Measurements from ENCODE around the gene NAGLU. TPM values are rescaled to one million over a fixed set of nuclear protein-coding genes. Genes with fewer than 3 reads are reported as not detected.

NAGLU gene
- total and polyA plus RNA-seq, 2 of the 13 experiments (the other 11 are each of a cell fraction or from before 2014, with no cell fraction given), result 28.2 to 40.1 TPM

GRCh38 chr17:42562388-42563142, 26.5 kb downstream of the NAGLU start (continued):
- TF ChIP-seq AKNA (CRISPR knock-in tag; IDR thresholded peaks at IDR 0.05; ENCODE audit: borderline replicate concordance), result 0 out of 2 replicates have a peak, but pooled peaks have one; percentile 14
- TF ChIP-seq ZNF101 (CRISPR knock-in tag; IDR thresholded peaks at IDR 0.05; ENCODE audit: borderline replicate concordance, low read depth), result peak; percentile 81; the same call in 1 of the 2 replicates
- no peak; the same call in 1 of the 2 replicates for TF ChIP-seq NFKB2 (CRISPR knock-in tag; IDR thresholded peaks at IDR 0.05; ENCODE audit: borderline replicate concordance)
- TF ChIP-seq GLI4 (CRISPR knock-in tag; IDR thresholded peaks at IDR 0.05; ENCODE audit: borderline replicate concordance), result peak; percentile 95; the same call in 1 of the 2 replicates
- no peak for TF ChIP-seq ZNF550 (CRISPR knock-in tag; IDR thresholded peaks at IDR 0.05; ENCODE audit: borderline replicate concordance)
- TF ChIP-seq GATAD2A (CRISPR knock-in tag; IDR thresholded peaks at IDR 0.05), result no peak
- peak; percentile 72; the same call in 1 of the 2 replicates for TF ChIP-seq ZNF451 (CRISPR knock-in tag; IDR thresholded peaks at IDR 0.05)
- no peak for TF ChIP-seq SRSF4 (IDR thresholded peaks at IDR 0.05; ENCODE audit: low read depth, low read length, poor library complexity, severe bottlenecking)
- TF ChIP-seq ATF7 (IDR thresholded peaks at IDR 0.05), result no peak
- no peak for TF ChIP-seq ATF7 (CRISPR knock-in tag; IDR thresholded peaks at IDR 0.05)
- TF ChIP-seq ZNF232 (CRISPR knock-in tag; IDR thresholded peaks at IDR 0.05; ENCODE audit: borderline replicate concordance), result peak; percentile 21; the same call in 1 of the 2 replicates
- TF ChIP-seq POLR2G (IDR thresholded peaks at IDR 0.05; ENCODE audit: low read depth, low read length), result no peak
- TF ChIP-seq IRF1 (CRISPR knock-in tag; IDR thresholded peaks at IDR 0.05; ENCODE audit: low read depth), result 0 out of 2 replicates have a peak, but pooled peaks have one; percentile 11
- TF ChIP-seq SAP130 (CRISPR knock-in tag; IDR thresholded peaks at IDR 0.05; ENCODE audit: low read depth), result peak; percentile 47
- TF ChIP-seq RBFOX2 (IDR thresholded peaks at IDR 0.05; ENCODE audit: low read depth, low read length), result peak; percentile 95
- TF ChIP-seq ZNF589 (CRISPR knock-in tag; conservative IDR thresholded peaks at IDR 0.05), result no peak
- no peak for TF ChIP-seq ZHX1 (CRISPR knock-in tag; IDR thresholded peaks at IDR 0.05; ENCODE audit: low read depth)

Data from HepG2 (cell line).